Upper lobe of left lung (tissue), 4 donors: ENCODE results near the gene DIS3.

Experiments used
- CTCF ChIP-seq, 6 experiments: fragments of 450-650 bp in 4 of 6; fragments of 200-600 bp in 2 of 6; sonication (generic) in 2 of 6; IDR thresholded peaks; one replicate each; pipeline ENCODE4 v1.5.1; 2016 to 2019; ENCODE audit warnings: antibody characterized with exemption in 6 of 6
- POLR2A ChIP-seq, 4 donors: fragments of 450-650 bp; IDR thresholded peaks; one replicate each; pipeline ENCODE4 v1.5.1; 2016 to 2017; ENCODE audit warnings: antibody characterized with exemption in 4 of 4, mild to moderate bottlenecking in 2 of 4

GRCh38 chr13:72737033-72737432 is 44.7 kb downstream of the DIS3 start:
- no peak for TF ChIP-seq POLR2A (IDR thresholded peaks at IDR 0.05)
- TF ChIP-seq CTCF (IDR thresholded peaks at IDR 0.05) = no peak
